ENCODE results near the gene FSCN2.
A peak's percentile ranks its signal among the peaks of the same experiment; 100 is the strongest.

The FSCN2 gene

GRCh38 chr17:81510785-81511553 lies 17.2 kb upstream of the FSCN2 start:
- peaks cover 2% of the 10 kb centered on the region for H3K79me1 ChIP-seq (ENCODE audit: low read length)
- no CpG with 5 or more reads among the region's 48 CpGs for WGBS (ENCODE audit: extremely low coverage, insufficient coverage, low lambda C conversion rate)
- no peak overlapping the region for H3K18ac ChIP-seq (ENCODE audit: low read length)
- H3K4me3 ChIP-seq (ENCODE audit: low read length) = peak overlapping the region; percentile 98
- no peak overlapping the region for H2BK5ac ChIP-seq (ENCODE audit: low read length)
- H3K27ac ChIP-seq (ENCODE audit: low read depth, low read length) = peak overlapping the region; percentile 8
- H3K56ac ChIP-seq (ENCODE audit: low read length) = peak overlapping the region; percentile 98
- peak overlapping the region; percentile 81 for H3K9ac ChIP-seq (ENCODE audit: low read length)
- no peak overlapping the region for H4K8ac ChIP-seq (ENCODE audit: low read depth, low read length)
- no peak overlapping the region for H4K5ac ChIP-seq (ENCODE audit: low read length)
- H3K79me2 ChIP-seq (ENCODE audit: control insufficient read depth, insufficient read depth, low read length) = peaks cover 43% of the 10 kb centered on the region
- no peak overlapping the region for H2AK5ac ChIP-seq (ENCODE audit: low read length)
- no peak overlapping the region for H2BK15ac ChIP-seq (replicated peaks; ENCODE audit: low read depth)
- peak overlapping the region; percentile 59 for H3K4me2 ChIP-seq (ENCODE audit: low read length)
- H3K4ac ChIP-seq (ENCODE audit: low read depth, low read length) = no peak overlapping the region
- no peak overlapping the region for H2BK120ac ChIP-seq (ENCODE audit: low read depth, low read length)
- H3K4me1 ChIP-seq (ENCODE audit: control insufficient read depth, low read depth, low read length) = no peaks in the 10 kb centered on the region
- H3K36me3 ChIP-seq (ENCODE audit: control insufficient read depth, insufficient read depth, low read length) = peaks cover 23% of the 10 kb centered on the region
- peak overlapping the region; percentile 81 for H3K23ac ChIP-seq (ENCODE audit: low read length)
- no peaks in the 10 kb centered on the region for H3K27me3 ChIP-seq (ENCODE audit: insufficient read depth, low read length, poor library complexity)
- DNase-seq = no peak

DNA sequence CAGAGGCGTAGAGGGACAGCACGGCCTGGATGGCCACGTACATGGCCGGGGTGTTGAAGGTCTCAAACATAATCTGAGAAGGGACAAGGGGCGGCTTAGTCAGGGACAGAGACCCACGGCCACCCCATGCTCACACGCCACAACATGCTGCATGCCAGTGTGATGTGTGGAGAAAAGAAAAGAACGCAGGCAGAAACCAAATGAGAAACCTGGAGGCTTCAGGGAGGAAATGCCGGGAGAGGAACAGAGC lies 16.7 kb upstream of the FSCN2 start:
- H3K27me3 ChIP-seq (ENCODE audit: insufficient read depth, low read length, poor library complexity) = no peaks in the 10 kb centered on the region
- H2BK5ac ChIP-seq (ENCODE audit: low read length) = no peak overlapping the region
- peaks cover 2% of the 10 kb centered on the region for H3K4me1 ChIP-seq (ENCODE audit: control insufficient read depth, low read depth, low read length)
- peaks cover 23% of the 10 kb centered on the region for H3K36me3 ChIP-seq (ENCODE audit: control insufficient read depth, insufficient read depth, low read length)
- H3K79me1 ChIP-seq (ENCODE audit: low read length) = peaks cover 4% of the 10 kb centered on the region
- H3K23ac ChIP-seq (ENCODE audit: low read length) = peak overlapping the region; percentile 29
- no peak for DNase-seq
- peak overlapping the region; percentile 98 for H3K4me3 ChIP-seq (ENCODE audit: low read length)
- H3K4ac ChIP-seq (ENCODE audit: low read depth, low read length) = no peak overlapping the region
- peaks cover 48% of the 10 kb centered on the region for H3K79me2 ChIP-seq (ENCODE audit: control insufficient read depth, insufficient read depth, low read length)
- no peak overlapping the region for H4K8ac ChIP-seq (ENCODE audit: low read depth, low read length)
- no peak overlapping the region for H4K5ac ChIP-seq (ENCODE audit: low read length)
- H3K56ac ChIP-seq (ENCODE audit: low read length) = peak overlapping the region; percentile 98
- H2BK120ac ChIP-seq (ENCODE audit: low read depth, low read length) = no peak overlapping the region
- H2BK15ac ChIP-seq (replicated peaks; ENCODE audit: low read depth) = no peak overlapping the region
- no peak overlapping the region for H3K18ac ChIP-seq (ENCODE audit: low read length)
- no peak overlapping the region for H2AK5ac ChIP-seq (ENCODE audit: low read length)
- WGBS (ENCODE audit: extremely low coverage, insufficient coverage, low lambda C conversion rate) = no CpG with 5 or more reads among the region's 9 CpGs
- peak overlapping the region; percentile 8 for H3K27ac ChIP-seq (ENCODE audit: low read depth, low read length)
- H3K4me2 ChIP-seq (ENCODE audit: low read length) = peak overlapping the region; percentile 59
- peak overlapping the region; percentile 81 for H3K9ac ChIP-seq (ENCODE audit: low read length)

DNA sequence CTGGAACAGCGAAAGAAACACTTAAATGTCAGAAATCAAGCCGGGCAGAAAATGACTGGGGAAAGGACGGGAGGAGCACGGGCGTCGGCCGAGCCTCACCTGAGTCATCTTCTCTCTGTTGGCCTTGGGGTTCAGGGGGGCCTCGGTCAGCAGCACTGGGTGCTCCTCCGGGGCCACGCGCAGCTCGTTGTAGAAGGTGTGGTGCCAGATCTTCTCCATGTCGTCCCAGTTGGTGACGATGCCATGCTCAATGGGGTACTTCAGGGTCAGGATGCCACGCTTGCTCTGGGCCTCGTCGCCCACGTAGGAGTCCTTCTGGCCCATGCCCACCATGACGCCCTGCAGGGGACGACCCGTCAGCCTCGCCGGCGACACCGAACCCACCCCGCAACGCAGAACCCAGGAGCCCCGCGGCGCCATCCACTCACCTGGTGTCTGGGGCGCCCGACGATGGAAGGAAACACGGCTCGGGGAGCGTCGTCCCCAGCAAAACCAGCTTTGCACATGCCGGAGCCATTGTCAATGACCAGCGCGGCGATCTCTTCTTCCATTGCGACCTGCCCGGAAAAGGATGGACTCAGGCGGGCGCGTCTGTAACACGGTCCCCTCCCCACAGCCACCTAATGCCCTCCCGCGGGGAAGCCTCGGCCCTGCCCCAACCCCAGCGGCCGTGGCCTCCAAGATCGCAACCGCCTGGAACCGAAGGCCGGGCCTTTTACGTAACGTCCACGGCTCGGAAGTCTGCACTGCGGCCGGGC lies 16.2 kb upstream of the FSCN2 start:
- peaks cover 2% of the 10 kb centered on the region for H3K4me1 ChIP-seq (ENCODE audit: control insufficient read depth, low read depth, low read length)
- no peak for DNase-seq
- no peak overlapping the region for H4K5ac ChIP-seq (ENCODE audit: low read length)
- no peak overlapping the region for H3K4ac ChIP-seq (ENCODE audit: low read depth, low read length)
- H3K27me3 ChIP-seq (ENCODE audit: insufficient read depth, low read length, poor library complexity) = no peaks in the 10 kb centered on the region
- H3K27ac ChIP-seq (ENCODE audit: low read depth, low read length) = peak overlapping the region; percentile 8
- H3K18ac ChIP-seq (ENCODE audit: low read length) = peak overlapping the region; percentile 82
- H4K8ac ChIP-seq (ENCODE audit: low read depth, low read length) = no peak overlapping the region
- H3K79me1 ChIP-seq (ENCODE audit: low read length) = peaks cover 5% of the 10 kb centered on the region
- H3K36me3 ChIP-seq (ENCODE audit: control insufficient read depth, insufficient read depth, low read length) = peaks cover 23% of the 10 kb centered on the region
- H3K56ac ChIP-seq (ENCODE audit: low read length) = peak overlapping the region; percentile 98
- H2BK120ac ChIP-seq (ENCODE audit: low read depth, low read length) = no peak overlapping the region
- H3K4me3 ChIP-seq (ENCODE audit: low read length) = peak overlapping the region; percentile 98
- H3K9ac ChIP-seq (ENCODE audit: low read length) = peak overlapping the region; percentile 81
- H2BK5ac ChIP-seq (ENCODE audit: low read length) = no peak overlapping the region
- no CpG with 5 or more reads among the region's 62 CpGs for WGBS (ENCODE audit: extremely low coverage, insufficient coverage, low lambda C conversion rate)
- H3K4me2 ChIP-seq (ENCODE audit: low read length) = peak overlapping the region; percentile 59
- H3K23ac ChIP-seq (ENCODE audit: low read length) = peak overlapping the region; percentile 29
- H3K79me2 ChIP-seq (ENCODE audit: control insufficient read depth, insufficient read depth, low read length) = peaks cover 52% of the 10 kb centered on the region
- H2BK15ac ChIP-seq (replicated peaks; ENCODE audit: low read depth) = no peak overlapping the region
- H2AK5ac ChIP-seq (ENCODE audit: low read length) = no peak overlapping the region

GRCh38 chr17:81512562-81513371 lies 15.4 kb upstream of the FSCN2 start, which contains the start of gene ACTG1:
Gene ACTG1, minus strand, starts transcription at chr17:81512799. Its CDS starts 445 bp downstream, at chr17:81512354.
- H3K27me3 ChIP-seq (ENCODE audit: insufficient read depth, low read length, poor library complexity) = no peaks in the 10 kb centered on the region
- H3K4me1 ChIP-seq (ENCODE audit: control insufficient read depth, low read depth, low read length) = peaks cover 6% of the 10 kb centered on the region
- peak within 1 kb of the TSS; percentile 98 for H3K4me3 ChIP-seq (ENCODE audit: low read length)
- peak within 1 kb of the TSS; percentile 32 for H2BK120ac ChIP-seq (ENCODE audit: low read depth, low read length)
- H3K36me3 ChIP-seq (ENCODE audit: control insufficient read depth, insufficient read depth, low read length) = peaks cover 23% of the 10 kb centered on the region
- peak; percentile 95 for DNase-seq
- peak within 1 kb of the TSS; percentile 100 for H3K4ac ChIP-seq (ENCODE audit: low read depth, low read length)
- peak within 1 kb of the TSS; percentile 85 for H3K23ac ChIP-seq (ENCODE audit: low read length)
- H2BK15ac ChIP-seq (replicated peaks; ENCODE audit: low read depth) = no peak within 1 kb of the TSS
- H3K56ac ChIP-seq (ENCODE audit: low read length) = peak within 1 kb of the TSS; percentile 98
- WGBS (ENCODE audit: extremely low coverage, insufficient coverage, low lambda C conversion rate) = no CpG with 5 or more reads among the region's 111 CpGs
- H2BK5ac ChIP-seq (ENCODE audit: low read length) = peak within 1 kb of the TSS; percentile 68
- H3K18ac ChIP-seq (ENCODE audit: low read length) = peak within 1 kb of the TSS; percentile 99
- peak within 1 kb of the TSS; percentile 81 for H3K9ac ChIP-seq (ENCODE audit: low read length)
- peak within 1 kb of the TSS; percentile 50 for H2AK5ac ChIP-seq (ENCODE audit: low read length)
- peak within 1 kb of the TSS; percentile 98 for H3K27ac ChIP-seq (ENCODE audit: low read depth, low read length)
- H4K5ac ChIP-seq (ENCODE audit: low read length) = no peak within 1 kb of the TSS
- H3K79me1 ChIP-seq (ENCODE audit: low read length) = peaks cover 5% of the 10 kb centered on the region
- H3K79me2 ChIP-seq (ENCODE audit: control insufficient read depth, insufficient read depth, low read length) = peaks cover 52% of the 10 kb centered on the region
- H3K4me2 ChIP-seq (ENCODE audit: low read length) = peak within 1 kb of the TSS; percentile 59
- peak within 1 kb of the TSS; percentile 66 for H4K8ac ChIP-seq (ENCODE audit: low read depth, low read length)

DNA sequence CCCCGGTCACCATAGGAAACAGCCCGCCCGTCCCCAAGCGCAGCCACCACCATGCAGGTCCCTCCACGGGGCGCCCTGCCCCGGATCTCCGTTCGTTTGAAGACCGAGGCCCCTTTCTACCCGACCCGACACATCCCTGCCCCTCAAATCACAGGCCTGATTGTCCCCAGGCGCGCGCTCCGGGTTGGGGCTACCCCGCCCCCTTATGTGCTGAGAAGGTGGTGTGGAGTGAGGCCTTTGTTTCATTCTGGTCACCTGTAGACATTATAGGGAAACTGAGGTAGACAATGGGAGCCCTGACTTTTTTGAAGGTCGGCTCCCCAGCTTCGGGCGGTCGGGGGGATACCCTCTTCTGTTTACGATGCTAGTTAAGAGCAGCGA lies 14.8 kb upstream of the FSCN2 start:
- peak; percentile 87 for DNase-seq

More for the DNA sequence above, 14.8 kb upstream of the FSCN2 start:
- WGBS (ENCODE audit: extremely low coverage, insufficient coverage, low lambda C conversion rate) = no CpG with 5 or more reads among the region's 23 CpGs
- Histone ChIP-seq H3K23ac (ENCODE audit: low read length) (peak overlapping the region; percentile 85), H4K5ac (ENCODE audit: low read length) (no peak overlapping the region), H4K8ac (ENCODE audit: low read depth, low read length) (peak overlapping the region; percentile 66), H3K4me3 (ENCODE audit: low read length) (peak overlapping the region; percentile 20), H3K27me3 (ENCODE audit: insufficient read depth, low read length, poor library complexity) (no peaks in the 10 kb centered on the region), H3K79me2 (ENCODE audit: control insufficient read depth, insufficient read depth, low read length) (peaks cover 52% of the 10 kb centered on the region), H3K79me1 (ENCODE audit: low read length) (peaks cover 5% of the 10 kb centered on the region), H3K56ac (ENCODE audit: low read length) (peak overlapping the region; percentile 87), H3K27ac (ENCODE audit: low read depth, low read length) (peak overlapping the region; percentile 98), H2BK120ac (ENCODE audit: low read depth, low read length) (peak overlapping the region; percentile 32), H2AK5ac (ENCODE audit: low read length) (peak overlapping the region; percentile 50), H3K9ac (ENCODE audit: low read length) (peak overlapping the region; percentile 76), H3K36me3 (ENCODE audit: control insufficient read depth, insufficient read depth, low read length) (peaks cover 23% of the 10 kb centered on the region), H3K4ac (ENCODE audit: low read depth, low read length) (peak overlapping the region; percentile 100), H3K4me2 (ENCODE audit: low read length) (peak overlapping the region; percentile 15), H2BK15ac (replicated peaks; ENCODE audit: low read depth) (no peak overlapping the region), H3K18ac (ENCODE audit: low read length) (peak overlapping the region; percentile 99), H2BK5ac (ENCODE audit: low read length) (peak overlapping the region; percentile 68), H3K4me1 (ENCODE audit: control insufficient read depth, low read depth, low read length) (peaks cover 9% of the 10 kb centered on the region)
